Right atrium auricular region (tissue), 2 donors: Measurements from ENCODE around the gene TIMM13. TPM values are rescaled to one million over a fixed set of nuclear protein-coding genes. Genes with fewer than 3 reads are reported as not detected.

Experiments
- DNase-seq: peaks from one replicate; pipeline ENCODE4 v3.0.0-alpha.2; 2019; ENCODE audit warnings: low spot score
- H3K27ac ChIP-seq, 2 donors: fragments of 200-600 bp; sonication (generic); 1 replicate in 1 of 2; 2 replicates in 1 of 2; pipeline ENCODE4 v1.5.1; 2016 to 2019
- H3K27me3 ChIP-seq, 2 donors: fragments of 200-600 bp; sonication (generic); one replicate each; pipeline versions ENCODE4 v1.5.1 to v1.6.0; 2017 to 2019
- H3K36me3 ChIP-seq: fragments of 200-600 bp; sonication (generic); one replicate; pipeline ENCODE4 v1.5.1; 2016
- H3K4me1 ChIP-seq, 2 donors: fragments of 200-600 bp; sonication (generic); one replicate each; pipeline versions ENCODE4 v1.5.1 to v1.6.0; 2017 to 2019
- H3K4me3 ChIP-seq, 2 donors: fragments of 200-600 bp; sonication (generic); 1 replicate in 1 of 2; 2 replicates in 1 of 2; pipeline ENCODE4 v1.5.1; 2017 to 2019; ENCODE audit warnings: mild to moderate bottlenecking in 1 of 2, moderate library complexity in 1 of 2
- H3K9me3 ChIP-seq, 2 donors: fragments of 200-600 bp; sonication (generic); one replicate each; pipeline ENCODE4 v1.5.1; 2019
- CTCF ChIP-seq, 2 donors: fragments of 200-600 bp; sonication (generic); IDR thresholded peaks; one replicate each; pipeline ENCODE4 v1.5.1; 2019; ENCODE audit warnings: antibody characterized with exemption in 2 of 2
- microRNA-seq, 2 donors: library from miRNA; unstranded; fragments of <30 nt; microRNA quantifications; one replicate each; pipeline ENCODE4, GENCODE V29; 2016 to 2017; ENCODE audit warnings: borderline number of aligned reads in 2 of 2, borderline replicate concordance in 1 of 2
- total RNA-seq, 2 donors: library from RNA; depleted of rRNA; stranded (reverse); fragments of >200 nt; gene quantifications; one replicate each; pipeline ENCODE4 v1.1.0, GENCODE V29; 2016

Gene TIMM13
- total RNA-seq, 2 donors from 2014 or later, result 37.1 to 37.2 TPM

DNA sequence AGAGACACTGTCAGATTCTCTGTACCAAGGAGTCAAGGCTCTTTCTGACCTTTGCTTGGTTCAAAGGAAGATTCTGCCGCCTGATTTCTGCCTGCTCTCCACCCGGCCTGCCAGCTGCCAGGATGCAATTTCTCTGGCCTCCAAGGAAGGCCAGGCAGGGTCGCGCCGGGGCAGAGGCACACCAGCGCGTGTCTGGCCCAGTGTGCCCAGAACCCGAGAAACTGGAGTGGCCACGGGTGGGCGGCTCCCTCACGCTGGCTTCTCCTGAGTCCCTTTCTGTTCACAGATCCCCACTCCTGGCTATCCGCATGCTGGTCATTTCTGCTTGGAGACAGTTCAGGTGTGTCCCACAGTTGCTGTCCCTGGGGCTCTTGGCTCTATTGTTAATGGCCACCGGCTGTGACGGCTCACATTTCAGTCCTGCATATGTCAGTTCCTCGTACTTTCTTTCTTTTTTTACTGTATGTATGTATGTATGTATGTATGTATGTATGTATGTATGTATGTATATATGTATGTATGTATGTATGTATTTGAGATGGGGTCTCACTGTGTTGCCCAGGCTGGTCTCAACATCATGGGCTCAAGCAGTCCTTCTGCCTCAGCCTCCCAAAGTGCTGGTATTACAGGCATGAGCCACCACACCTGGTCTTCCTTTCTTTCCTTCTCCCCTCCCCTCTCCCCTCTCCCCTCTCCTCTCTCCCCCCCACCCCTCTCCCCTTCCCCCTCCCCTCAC, 50.4 kb downstream of the TIMM13 start:
- H3K36me3 ChIP-seq, result no peaks in the 10 kb centered on the region
- DNase-seq, result no peak
- H3K9me3 ChIP-seq, result peaks cover 0 to 10% of the 10 kb centered on the region in 2 donors
- H3K4me1 ChIP-seq, result no peaks in the 10 kb centered on the region
- TF ChIP-seq CTCF (IDR thresholded peaks at IDR 0.05), result no peak
- H3K27me3 ChIP-seq, result no peaks in the 10 kb centered on the region
- no peak overlapping the region for H3K27ac ChIP-seq
- H3K4me3 ChIP-seq, result no peak overlapping the region

Small RNA genes within 50 kb of the gene (microRNA-seq; reads per million reads assigned to microRNA genes)
- 0 reads per million in 2 donors for gene MIR7108

Other genes with a start within 250 kb of the TIMM13 start
- gene PLEKHJ1, start 191.3 kb downstream of the TIMM13 start, total RNA-seq, result 10 to 100 TPM; 44.1 to 53.0 TPM
- 10 to 100 TPM; 17.3 to 30.4 TPM for gene SF3A2, start 190.8 kb downstream of the TIMM13 start, total RNA-seq
- under 1 TPM in 1 of 2 donors, not detected in 1; 0.98 TPM for gene AMH, start 178.3 kb downstream of the TIMM13 start, total RNA-seq
- gene JSRP1, start 171.2 kb downstream of the TIMM13 start, total RNA-seq, result under 1 TPM in 1 of 2 donors, not detected in 1; 0.39 TPM
- gene PEAK3, start 145.4 kb downstream of the TIMM13 start, total RNA-seq, result 1 to 10 TPM; 1.5 to 1.9 TPM
- gene LINGO3, start 119.4 kb downstream of the TIMM13 start, total RNA-seq, result not detected
- 100 to 1,000 TPM in 1 of 2 donors, 10 to 100 TPM in 1; 38.6 to 104 TPM for gene LSM7, start 99.0 kb downstream of the TIMM13 start, total RNA-seq
- 10 to 100 TPM; 16.7 to 19.8 TPM for gene SPPL2B, start 98.9 kb downstream of the TIMM13 start, total RNA-seq
- gene TMPRSS9, start 67.3 kb downstream of the TIMM13 start, total RNA-seq, result not detected
- 10 to 100 TPM in 1 of 2 donors, 1 to 10 TPM in 1; 9.9 to 16.2 TPM for gene LMNB2, start 29.4 kb upstream of the TIMM13 start, total RNA-seq
- gene GADD45B, start 48.5 kb upstream of the TIMM13 start, total RNA-seq, result 100 to 1,000 TPM; 205 to 218 TPM